H1 (cell line): ENCODE measurements around the gene MID1. TPM values are rescaled to one million over a fixed set of nuclear protein-coding genes. Genes with fewer than 3 reads are reported as not detected.

Source experiments
- CTCF ChIA-PET: fragments of 300-600 bp; sonication (Branson Sonifier 250); formaldehyde crosslinking; loops from one replicate; lab custom pipeline; 2021; ENCODE audit not compliant: partially characterized antibody; lab: Charles Lee
- POLR2A ChIA-PET: fragments of 300-600 bp; sonication (Branson Sonifier 250); formaldehyde crosslinking; loops from one replicate; lab custom pipeline; 2021; ENCODE audit warnings: inconsistent platforms; ENCODE audit not compliant: partially characterized antibody; lab: Charles Lee
- DNase-seq, 2 experiments: peaks; one replicate each; pipeline versions ENCODE4 v3.0.0 to v3.0.0-alpha.2; 2010 to 2022; ENCODE audit warnings: low spot score in 2 of 2, low read depth in 1 of 2, mixed read lengths in 1 of 2
- FAIRE-seq: peaks from 2 replicates; lab custom pipeline; 2011; peaks lifted over from hg19 to GRCh38; lab: Jason Lieb, UNC
- H2AFZ ChIP-seq: 2 replicates; pipeline ENCODE4 v1.8.1; 2012; ENCODE audit warnings: low read length, inconsistent platforms
- H2AK5ac ChIP-seq: 2 replicates; pipeline ENCODE4 v1.6.1; 2013; ENCODE audit warnings: low read depth, low read length
- H2BK120ac ChIP-seq: replicated peaks from 2 replicates; pipeline ENCODE3; 2013; ENCODE audit warnings: low read depth, low read length, inconsistent platforms
- H2BK12ac ChIP-seq: 2 replicates; pipeline ENCODE4 v1.6.1; 2013; ENCODE audit warnings: low read depth, low read length
- H2BK15ac ChIP-seq: 2 replicates; pipeline ENCODE4 v1.6.1; 2013; ENCODE audit warnings: low read length
- H2BK20ac ChIP-seq: 2 replicates; pipeline ENCODE4 v1.6.1; 2013; ENCODE audit warnings: low read length
- H2BK5ac ChIP-seq: 2 replicates; pipeline ENCODE4 v1.6.1; 2013; ENCODE audit warnings: low read depth, low read length
- H3K14ac ChIP-seq: 2 replicates; pipeline ENCODE4 v1.6.1; 2013; ENCODE audit warnings: inconsistent platforms; ENCODE audit not compliant: insufficient read length
- H3K18ac ChIP-seq: 2 replicates; pipeline ENCODE4 v1.6.1; 2013; ENCODE audit warnings: low read length; ENCODE audit errors: extremely low read depth
- H3K23ac ChIP-seq: 2 replicates; pipeline ENCODE4 v1.6.1; 2013; ENCODE audit warnings: inconsistent platforms; ENCODE audit not compliant: insufficient read length
- H3K23me2 ChIP-seq: 2 replicates; pipeline ENCODE4 v1.6.1; 2013; ENCODE audit warnings: low read depth, low read length
- H3K27ac ChIP-seq: 2 replicates; pipeline ENCODE4 v1.6.1; 2011; ENCODE audit warnings: low read depth, low read length, inconsistent platforms
- H3K27me3 ChIP-seq, 4 experiments: replicated peaks in 1 of 4; 1 replicate in 1 of 4; 2 replicates in 3 of 4; pipeline versions ENCODE4 v1.6.1 to v1.8.1; 2011 to 2013; ENCODE audit warnings: low read length in 3 of 4, mild to moderate bottlenecking in 3 of 4, inconsistent platforms in 2 of 4, mixed read lengths in 2 of 4, moderate library complexity in 1 of 4; ENCODE audit not compliant: control insufficient read depth in 3 of 4, insufficient read depth in 3 of 4; ENCODE audit errors: extremely low read depth in 1 of 4
- H3K36me3 ChIP-seq, 4 experiments: 2 replicates each; pipeline versions ENCODE4 v1.6.1 to v1.8.1; 2011 to 2013; ENCODE audit warnings: mild to moderate bottlenecking in 4 of 4, low read length in 3 of 4, moderate library complexity in 2 of 4, control low read depth in 1 of 4, inconsistent platforms in 1 of 4; ENCODE audit not compliant: insufficient read depth in 4 of 4, control insufficient read depth in 2 of 4
- H3K4ac ChIP-seq: replicated peaks from 2 replicates; pipeline ENCODE3; 2013; ENCODE audit warnings: low read length, low read depth, mixed read lengths, inconsistent platforms; ENCODE audit not compliant: insufficient read length
- H3K4me1 ChIP-seq, 4 experiments: replicated peaks in 1 of 4; 1 replicate in 1 of 4; 2 replicates in 3 of 4; pipeline versions ENCODE4 v1.6.1 to v1.8.1; 2011 to 2013; ENCODE audit warnings: low read length in 3 of 4, inconsistent platforms in 2 of 4, mixed read lengths in 1 of 4; ENCODE audit not compliant: insufficient read depth in 4 of 4, control insufficient read depth in 3 of 4
- H3K4me2 ChIP-seq, 2 experiments: 2 replicates each; pipeline versions ENCODE4 v1.6.1 to v1.8.1; 2011 to 2013; ENCODE audit warnings: low read depth in 2 of 2, low read length in 2 of 2, control low read depth in 1 of 2, inconsistent platforms in 1 of 2, mild to moderate bottlenecking in 1 of 2; ENCODE audit not compliant: insufficient read depth in 1 of 2
- H3K4me3 ChIP-seq, 4 experiments: fragments of 200-600, 300-600 bp in 1 of 4; sonication (generic), shearing (Covaris generic), sonication (Bioruptor Twin) in 1 of 4; 2 replicates each; pipeline versions ENCODE4 v1.5.1 to v1.8.1; 2011 to 2016; ENCODE audit warnings: low read length in 4 of 4, low read depth in 3 of 4, control low read depth in 2 of 4, inconsistent platforms in 2 of 4, mild to moderate bottlenecking in 2 of 4, mixed read lengths in 1 of 4, moderate library complexity in 1 of 4; ENCODE audit not compliant: insufficient read depth in 2 of 4; ENCODE audit errors: extremely low read depth in 1 of 4
- H3K56ac ChIP-seq: replicated peaks from 2 replicates; pipeline ENCODE3; 2013; ENCODE audit warnings: low read depth, mild to moderate bottlenecking, mixed read lengths, low read length, inconsistent platforms; ENCODE audit not compliant: insufficient read length
- H3K79me1 ChIP-seq: 2 replicates; pipeline ENCODE4 v1.6.1; 2013; ENCODE audit warnings: low read depth, low read length, control low read depth
- H3K79me2 ChIP-seq, 2 experiments: 2 replicates each; pipeline versions ENCODE4 v1.6.1 to v1.8.1; 2012 to 2013; ENCODE audit warnings: low read length in 2 of 2, mild to moderate bottlenecking in 2 of 2, inconsistent platforms in 1 of 2; ENCODE audit not compliant: insufficient read depth in 2 of 2, control insufficient read depth in 1 of 2
- H3K9ac ChIP-seq, 4 experiments: replicated peaks in 1 of 4; 1 replicate in 1 of 4; 2 replicates in 3 of 4; pipeline versions ENCODE4 v1.6.1 to v1.8.1; 2011 to 2013; ENCODE audit warnings: low read depth in 3 of 4, low read length in 3 of 4, control low read depth in 2 of 4, mild to moderate bottlenecking in 2 of 4, moderate library complexity in 2 of 4, inconsistent platforms in 1 of 4; ENCODE audit errors: extremely low read depth in 1 of 4
- H3K9me3 ChIP-seq, 2 experiments: 2 replicates each; pipeline versions ENCODE4 v1.6.1 to v1.8.1; 2012 to 2013; ENCODE audit warnings: mild to moderate bottlenecking in 2 of 2, moderate library complexity in 2 of 2, control low read depth in 1 of 2, inconsistent platforms in 1 of 2, low read depth in 1 of 2, low read length in 1 of 2, mixed read lengths in 1 of 2; ENCODE audit not compliant: insufficient read depth in 2 of 2
- H4K20me1 ChIP-seq, 2 experiments: replicated peaks in 1 of 2; 2 replicates each; pipeline versions ENCODE3 to v1.8.1; 2011 to 2013; ENCODE audit warnings: inconsistent platforms in 2 of 2, low read length in 2 of 2, mild to moderate bottlenecking in 1 of 2; ENCODE audit not compliant: insufficient read depth in 2 of 2, control insufficient read depth in 1 of 2
- H4K5ac ChIP-seq: 2 replicates; pipeline ENCODE4 v1.6.1; 2013; ENCODE audit warnings: low read length, low read depth, mixed read lengths, inconsistent platforms; ENCODE audit not compliant: insufficient read length
- H4K8ac ChIP-seq: 2 replicates; pipeline ENCODE4 v1.8.0; 2013; ENCODE audit warnings: mild to moderate bottlenecking, moderate library complexity, low read length, inconsistent platforms; ENCODE audit not compliant: insufficient read depth; ENCODE audit errors: extremely low read depth
- H4K91ac ChIP-seq: replicated peaks from 2 replicates; pipeline ENCODE3; 2013; ENCODE audit warnings: low read length, mixed read lengths, inconsistent platforms; ENCODE audit not compliant: insufficient read length
- BCL11A ChIP-seq, 2 experiments: IDR thresholded peaks; one replicate each; pipeline ENCODE4 v1.6.1; 2011; ENCODE audit warnings: low read depth in 2 of 2, low read length in 2 of 2, mild to moderate bottlenecking in 2 of 2
- CBX5 ChIP-seq: fragments of 300-800, 300-1000 bp; sonication (generic); IDR thresholded peaks from 2 replicates; pipeline ENCODE4 v1.7.1; 2016; ENCODE audit warnings: antibody characterized with exemption, low read length, low read depth
- CREB1 ChIP-seq: IDR thresholded peaks from 2 replicates; pipeline ENCODE4 v1.6.1; 2012; ENCODE audit warnings: inconsistent platforms
- EP300 ChIP-seq, 2 experiments: IDR thresholded peaks; 1 replicate in 1 of 2; 2 replicates in 1 of 2; pipeline ENCODE4 v1.6.1; 2011 to 2012; ENCODE audit warnings: low read depth in 2 of 2, low read length in 2 of 2, mild to moderate bottlenecking in 2 of 2, borderline replicate concordance in 1 of 2, inconsistent platforms in 1 of 2, moderate library complexity in 1 of 2
- HDAC2 ChIP-seq, 2 experiments: fragments of 300-600 bp in 1 of 2; sonication (generic) in 1 of 2; IDR thresholded peaks; 2 replicates each; pipeline ENCODE4 v1.6.1; 2011 to 2012; ENCODE audit warnings: low read depth in 2 of 2, low read length in 2 of 2, mild to moderate bottlenecking in 2 of 2, moderate library complexity in 2 of 2, borderline replicate concordance in 1 of 2, inconsistent platforms in 1 of 2
- HDAC6 ChIP-seq: IDR thresholded peaks from one replicate; pipeline ENCODE4 v1.7.1; 2012; ENCODE audit warnings: low read depth, mild to moderate bottlenecking, inconsistent platforms, low read length, moderate library complexity
- POLR2A ChIP-seq, 2 experiments: IDR thresholded peaks; 1 replicate in 1 of 2; 2 replicates in 1 of 2; pipeline ENCODE4 v1.6.1; 2011; ENCODE audit warnings: low read depth in 2 of 2, low read length in 2 of 2, mild to moderate bottlenecking in 2 of 2; ENCODE audit errors: control extremely low read depth in 1 of 2
- RAD21 ChIP-seq, 2 experiments: IDR thresholded peaks in 1 of 2; conservative IDR thresholded peaks in 1 of 2; 2 replicates each; pipeline ENCODE4 v1.6.1; 2011; ENCODE audit warnings: low read depth in 2 of 2, low read length in 2 of 2, improper control_type of control experiment in 1 of 2, inconsistent platforms in 1 of 2, mild to moderate bottlenecking in 1 of 2, moderate library complexity in 1 of 2
- RFX5 ChIP-seq: IDR thresholded peaks from 2 replicates; pipeline ENCODE4 v1.6.1; 2011; ENCODE audit warnings: low read depth, low read length, improper control_type of control experiment, borderline replicate concordance
- SIX5 ChIP-seq: IDR thresholded peaks from 2 replicates; pipeline ENCODE4 v1.6.1; 2011; ENCODE audit warnings: mild to moderate bottlenecking, low read depth, low read length
- SP1 ChIP-seq: IDR thresholded peaks from 2 replicates; pipeline ENCODE4 v1.6.1; 2011; ENCODE audit warnings: low read depth, low read length
- SRF ChIP-seq: IDR thresholded peaks from 2 replicates; pipeline ENCODE4 v1.6.1; 2011; ENCODE audit warnings: mild to moderate bottlenecking, low read depth, low read length, moderate library complexity
- WGBS, 2 experiments: shearing (Covaris generic) in 1 of 2; methylation state at CpG; one replicate each; pipeline versions ENCODE4 v1.1.6 to v1.1.7; 2013 to 2015; ENCODE audit warnings: low lambda C conversion rate in 2 of 2, mixed read lengths in 2 of 2, inconsistent platforms in 1 of 2, low coverage in 1 of 2, missing lambda C conversion rate in 1 of 2; ENCODE audit not compliant: insufficient replicate concordance in 2 of 2, insufficient coverage in 1 of 2, insufficient read length in 1 of 2; ENCODE audit errors: extremely low coverage in 1 of 2, missing lambda C conversion rate in 1 of 2; 5-methylcytosine and 5-hydroxymethylcytosine counted together
- polyA plus RNA-seq, 7 experiments: library from polyadenylated mRNA; depleted of rRNA in 3 of 7; stranded (reverse) in 5 of 7; unstranded in 2 of 7; fragments of >200 nt in 5 of 7; fragments of 200-250 nt in 2 of 7; gene quantifications; 1 replicate in 5 of 7; 2 replicates in 1 of 7; 4 replicates in 1 of 7; pipeline versions ENCODE4 v1.2.1 to v1.2.3, GENCODE V29; 2011 to 2013; ENCODE audit warnings: missing spikeins in 2 of 7, mixed read lengths in 2 of 7
- total RNA-seq: library from RNA; stranded (reverse); fragmentation: NEBNext Ultra II Directional; extraction: Animal tissue kit (Norgen Biotek cat#: 25700); gene quantifications from 2 replicates; pipeline ENCODE4 v1.2.1, GENCODE V29; 2021

MID1 gene
- total and polyA plus RNA-seq, 2 of the 8 experiments (the other 6 are each of a cell fraction or from before 2014, with no cell fraction given): 12.9 to 54.3 TPM

- Histone ChIP-seq H2BK12ac (no peak overlapping the region), H3K36me3 (no peaks in the 10 kb centered on the region), H3K56ac (no peak overlapping the region), H4K5ac (no peak overlapping the region), H2BK5ac (no peak overlapping the region), H2BK20ac (no peak overlapping the region), H2AK5ac (no peak overlapping the region), H3K14ac (no peak overlapping the region), H3K4me2 (no peak overlapping the region), H3K27ac (no peak overlapping the region), H3K23me2 (no peaks in the 10 kb centered on the region), H3K9me3 (no peaks in the 10 kb centered on the region), H4K20me1 (no peaks in the 10 kb centered on the region), H4K91ac (no peak overlapping the region), H2BK120ac (no peak overlapping the region), H3K4ac (no peak overlapping the region), H3K4me1 (no peaks in the 10 kb centered on the region), H3K79me2 (no peaks in the 10 kb centered on the region), H2BK15ac (no peak overlapping the region), H3K27me3 (no peaks in the 10 kb centered on the region), H3K23ac (no peak overlapping the region), H4K8ac (no peak overlapping the region), H3K79me1 (no peaks in the 10 kb centered on the region), H3K4me3 (no peak overlapping the region), H3K18ac (no peak overlapping the region), H3K9ac (no peak overlapping the region), H2AFZ (no peak overlapping the region)
- FAIRE-seq: no peak
- no peak for DNase-seq
- WGBS, 2 experiments: 86% methylated on average over 3 of the region's 3 CpGs; no CpG with 5 or more reads in 1 of the 2 experiments
- ChIA-PET CTCF (interaction anchor here (0.9 kb wide), 1 partner anchor 113 kb away, joined by 3 read pairs; no protein-coding TSS in a partner anchor), POLR2A (no interaction called here)
- no peak for TF ChIP-seq HDAC6
- TF ChIP-seq HDAC2 (IDR thresholded peaks at IDR 0.05; ENCODE audit: borderline replicate concordance in 1 of 2, low read depth in 2 of 2, low read length in 2 of 2): no peak
- TF ChIP-seq EP300 (IDR thresholded peaks at IDR 0.05; ENCODE audit: borderline replicate concordance in 1 of 2, low read depth in 2 of 2, low read length in 2 of 2): no peak
- no peak for TF ChIP-seq SRF
- TF ChIP-seq CBX5: no peak
- no peak for TF ChIP-seq SP1
- no peak for TF ChIP-seq RAD21 (IDR thresholded peaks at IDR 0.05 in 1 of 2, conservative IDR thresholded peaks at IDR 0.05 in 1 of 2; ENCODE audit: low read depth in 2 of 2, low read length in 2 of 2)
- no peak for TF ChIP-seq POLR2A (IDR thresholded peaks at IDR 0.05; ENCODE audit: control extremely low read depth in 1 of 2, low read depth in 2 of 2, low read length in 2 of 2)
- no peak for TF ChIP-seq CREB1
- TF ChIP-seq SIX5: no peak
- no peak for TF ChIP-seq RFX5
- TF ChIP-seq BCL11A (IDR thresholded peaks at IDR 0.05; ENCODE audit: low read depth in 2 of 2, low read length in 2 of 2): no peak
Observed at GRCh38 chrX:10648614-10649013, 28.2 kb upstream of the MID1 start.
